Measurements from ENCODE around the gene HNRNPC.
"Not testable (repeated sequence)": the region's sequence is repeated elsewhere in the genome, so short reads cannot be mapped to it uniquely, and the experiment has no call there.

The HNRNPC gene

GRCh38 chr14:21229821-21230220, 39.4 kb downstream of the HNRNPC start:
- Histone ChIP-seq H3K36me3 (peaks cover 99 to 100% (median 100%) of the 10 kb centered on the region in 11 experiments), H3K27ac (no peak overlapping the region), H4K20me1 (peaks cover 100% of the 10 kb centered on the region in 11 experiments), H3K4me3 (no peak overlapping the region), H3K9me3 (replicated peaks in 1 of 11) (no peaks in the 10 kb centered on the region), H3K4me2 (no peak overlapping the region), H3K4me1 (peaks cover 0 to 13% (median 0%) of the 10 kb centered on the region in 10 experiments; a peak in 2 of 20 replicates), H3K9ac (no peak overlapping the region), H3K27me3 (no peaks in the 10 kb centered on the region)
- no peak for TF ChIP-seq Cebpa-rat (IDR thresholded peaks at IDR 0.05)

GRCh38 chr14:21227981-21228380, 41.3 kb downstream of the HNRNPC start:
- Histone ChIP-seq H4K20me1 (peaks cover 100% of the 10 kb centered on the region in 11 experiments), H3K36me3 (peaks cover 100% of the 10 kb centered on the region in 11 experiments), H3K4me3 (no peak overlapping the region), H3K4me1 (peaks cover 0 to 5% (median 0%) of the 10 kb centered on the region in 10 experiments; a peak in 1 of 20 replicates), H3K27ac (no peak overlapping the region), H3K9me3 (replicated peaks in 1 of 11) (no peaks in the 10 kb centered on the region), H3K4me2 (no peak overlapping the region), H3K27me3 (no peaks in the 10 kb centered on the region), H3K9ac (no peak overlapping the region)
- TF ChIP-seq Cebpa-rat (IDR thresholded peaks at IDR 0.05), result no peak

- no peak for TF ChIP-seq Cebpa-rat (IDR thresholded peaks at IDR 0.05)
- Histone ChIP-seq H4K20me1 (peaks cover 100% of the 10 kb centered on the region in 11 experiments), H3K9me3 (replicated peaks in 1 of 11) (no peaks in the 10 kb centered on the region), H3K4me2 (no peak overlapping the region), H3K27ac (no peak overlapping the region), H3K4me1 (0 out of 20 replicates have a peak, but pooled peaks cover 0 to 5% (median 0%) of the 10 kb centered on the region in 10 experiments), H3K27me3 (no peaks in the 10 kb centered on the region), H3K4me3 (no peak overlapping the region), H3K9ac (no peak overlapping the region), H3K36me3 (peaks cover 100% of the 10 kb centered on the region in 11 experiments)
Measured at GRCh38 chr14:21227150-21227549, 42.1 kb downstream of the HNRNPC start.

- Histone ChIP-seq H3K27ac (no peak overlapping the region), H3K4me2 (no peak overlapping the region), H3K27me3 (no peaks in the 10 kb centered on the region), H3K4me3 (no peak overlapping the region), H3K36me3 (peaks cover 100% of the 10 kb centered on the region in 11 experiments), H3K4me1 (0 out of 20 replicates have a peak, but pooled peaks cover 0 to 5% (median 0%) of the 10 kb centered on the region in 10 experiments), H4K20me1 (peaks cover 100% of the 10 kb centered on the region in 11 experiments), H3K9me3 (replicated peaks in 1 of 11) (no peaks in the 10 kb centered on the region), H3K9ac (no peak overlapping the region)
- TF ChIP-seq Cebpa-rat (IDR thresholded peaks at IDR 0.05), result no peak
Measured at GRCh38 chr14:21226467-21226866, 42.8 kb downstream of the HNRNPC start.

- H3K27ac ChIP-seq; H3K27me3 ChIP-seq; H3K9me3 ChIP-seq (replicated peaks in 1 of 11); H3K9ac ChIP-seq; H3K4me3 ChIP-seq; H3K4me2 ChIP-seq: not testable (repeated sequence)
- Histone ChIP-seq H4K20me1 (peaks cover 100% of the 10 kb centered on the region in 11 experiments), H3K36me3 (peaks cover 100% of the 10 kb centered on the region in 11 experiments), H3K4me1 (peaks cover 0 to 13% (median 0%) of the 10 kb centered on the region in 10 experiments; a peak in 1 of 20 replicates)
Measured at GRCh38 chr14:21225164-21225563, 44.1 kb downstream of the HNRNPC start.

- Histone ChIP-seq H3K9me3 (replicated peaks in 1 of 11) (no peaks in the 10 kb centered on the region), H4K20me1 (peaks cover 100% of the 10 kb centered on the region in 11 experiments), H3K4me1 (peaks cover 3 to 40% (median 16%) of the 10 kb centered on the region in 10 experiments; a peak in 18 of 20 replicates), H3K27me3 (no peaks in the 10 kb centered on the region), H3K9ac (no peak overlapping the region; a peak in 1 of 22 replicates), H3K27ac (no peak overlapping the region), H3K4me3 (no peak overlapping the region), H3K4me2 (no peak overlapping the region), H3K36me3 (peaks cover 99 to 100% (median 100%) of the 10 kb centered on the region in 11 experiments)
- no peak for TF ChIP-seq Cebpa-rat (IDR thresholded peaks at IDR 0.05)
Measured at GRCh38 chr14:21220874-21221477, 48.3 kb downstream of the HNRNPC start.

- TF ChIP-seq Cebpa-rat (IDR thresholded peaks at IDR 0.05), result no peak
- peaks cover 3 to 51% (median 21%) of the 10 kb centered on the region in 10 experiments; a peak in 18 of 20 replicates for H3K4me1 ChIP-seq
- H3K27ac ChIP-seq, result 0 out of 22 replicates have a peak overlapping the region, but pooled peaks of 1 of the 11 experiments have one; percentile 9
Measured at GRCh38 chr14:21219561-21220111, 49.6 kb downstream of the HNRNPC start.

GRCh38 chr14:21219120-21219519, 50.1 kb downstream of the HNRNPC start:
- Histone ChIP-seq H3K27me3 (no peaks in the 10 kb centered on the region), H3K4me2 (no peak overlapping the region), H3K36me3 (peaks cover 99 to 100% (median 100%) of the 10 kb centered on the region in 11 experiments), H4K20me1 (peaks cover 100% of the 10 kb centered on the region in 11 experiments), H3K4me3 (no peak overlapping the region), H3K4me1 (peaks cover 3 to 51% (median 21%) of the 10 kb centered on the region in 10 experiments; a peak in 18 of 20 replicates), H3K27ac (0 out of 22 replicates have a peak overlapping the region, but pooled peaks of 1 of the 11 experiments have one; percentile 9), H3K9ac (no peak overlapping the region), H3K9me3 (replicated peaks in 1 of 11) (no peaks in the 10 kb centered on the region)
- TF ChIP-seq Cebpa-rat (IDR thresholded peaks at IDR 0.05), result no peak

More at GRCh38 chr14:21219561-21220111, 49.6 kb downstream of the HNRNPC start:
- Histone ChIP-seq H3K4me3 (no peak overlapping the region), H3K36me3 (peaks cover 99 to 100% (median 100%) of the 10 kb centered on the region in 11 experiments), H3K9ac (no peak overlapping the region), H3K4me2 (no peak overlapping the region), H4K20me1 (peaks cover 100% of the 10 kb centered on the region in 11 experiments), H3K27me3 (no peaks in the 10 kb centered on the region), H3K9me3 (replicated peaks in 1 of 11) (no peaks in the 10 kb centered on the region)

GRCh38 chr14:21215879-21216251, 53.4 kb downstream of the HNRNPC start:
- Histone ChIP-seq H3K4me1 (peaks cover 3 to 42% (median 21%) of the 10 kb centered on the region in 10 experiments; a peak in 18 of 20 replicates), H3K4me2 (peak overlapping the region in 4 of 11 experiments; percentile 2 to 48 (median 29); a peak in 5 of 22 replicates), H3K9ac (no peak overlapping the region; a peak in 1 of 22 replicates), H3K27me3 (no peaks in the 10 kb centered on the region), H3K9me3 (replicated peaks in 1 of 11) (no peaks in the 10 kb centered on the region), H3K36me3 (peaks cover 98 to 100% (median 100%) of the 10 kb centered on the region in 11 experiments), H4K20me1 (peaks cover 99 to 100% (median 100%) of the 10 kb centered on the region in 11 experiments), H3K27ac (no peak overlapping the region; a peak in 1 of 22 replicates), H3K4me3 (no peak overlapping the region)
- no peak for TF ChIP-seq Cebpa-rat (IDR thresholded peaks at IDR 0.05)

All from BLaER1 treated with 17β-estradiol and CSF1 and Interleukin-3, amounts not matched to agents 10 nM and 100 nM (cell line).